GM23338 (cell line): ENCODE measurements around the gene HOXB6.

Experiments used
- CREB1 ChIP-seq: fragments of 250-450 bp; sonication (Bioruptor Pico); IDR thresholded peaks from 2 replicates; pipeline ENCODE4 v1.5.0; 2020; ENCODE audit warnings: low read depth, mild to moderate bottlenecking, moderate library complexity
- CTCF ChIP-seq, 2 experiments: fragments of 200-600 bp in 1 of 2; sonication (generic) in 1 of 2; conservative IDR thresholded peaks; 2 replicates each; pipeline versions ENCODE4 v1.5.1 to v1.6.1; 2016 to 2017; ENCODE audit warnings: antibody characterized with exemption in 2 of 2, low read depth in 2 of 2, mild to moderate bottlenecking in 2 of 2, moderate library complexity in 1 of 2
- ETS1 ChIP-seq: IDR thresholded peaks from 2 replicates; pipeline ENCODE4 v1.6.1; 2016; ENCODE audit warnings: antibody characterized with exemption
- EZH2 ChIP-seq: fragments of 200-600 bp; sonication (generic); IDR thresholded peaks from one replicate; pipeline ENCODE4 v1.8.0; 2017; ENCODE audit warnings: antibody characterized with exemption, mild to moderate bottlenecking, low read depth; ENCODE audit not compliant: unreplicated experiment
- EZH2phosphoT487 ChIP-seq: fragments of 200-600 bp; sonication (generic); IDR thresholded peaks from one replicate; pipeline ENCODE4 v1.8.1; 2018; ENCODE audit warnings: antibody characterized with exemption; ENCODE audit not compliant: unreplicated experiment
- JUNB ChIP-seq: IDR thresholded peaks from one replicate; pipeline ENCODE4 v1.6.1; 2016; ENCODE audit warnings: antibody characterized with exemption; ENCODE audit not compliant: unreplicated experiment
- POLR2AphosphoS5 ChIP-seq: IDR thresholded peaks from 2 replicates; pipeline ENCODE4 v1.6.1; 2016; ENCODE audit warnings: antibody characterized with exemption, low read depth
- REST ChIP-seq: IDR thresholded peaks from one replicate; pipeline ENCODE4 v1.6.1; 2018; ENCODE audit warnings: antibody characterized with exemption; ENCODE audit not compliant: unreplicated experiment
- ZNF114 ChIP-seq: fragments of 250-450 bp; sonication (Bioruptor Pico); IDR thresholded peaks from 2 replicates; pipeline ENCODE4 v1.5.0; 2020; ENCODE audit warnings: mild to moderate bottlenecking, moderate library complexity

- TF ChIP-seq CTCF (conservative IDR thresholded peaks at IDR 0.05; ENCODE audit: low read depth in 2 of 2) (no peak), JUNB (no peak), POLR2AphosphoS5 (no peak), EZH2 (peak; percentile 82), EZH2phosphoT487 (no peak), REST (no peak), CREB1 (CRISPR knock-in tag) (no peak), ZNF114 (no peak), ETS1 (no peak)
Measured at GRCh38 chr17:48567646-48568354, 37.0 kb downstream of the HOXB6 start.
